B cell (primary cell): Measurements from ENCODE around the gene TIGD1. TPM values are rescaled to one million over a fixed set of nuclear protein-coding genes. Genes with fewer than 3 reads are reported as not detected.

Experiments used
- ATAC-seq: fragments of 200-7000 bp; cut with Tn5 transposase; one replicate; pipeline ENCODE4 v1.10.0; 2021; ENCODE audit warnings: low read depth, mild to moderate bottlenecking, moderate number of reproducible peaks, moderate library complexity
- CTCF ChIA-PET: fragments of 350-600 bp; sonication (Branson Sonifier 250); formaldehyde crosslinking; loops from one replicate; lab custom pipeline; 2021; ENCODE audit warnings: antibody characterized with exemption, inconsistent platforms; lab: Charles Lee
- POLR2A ChIA-PET: fragments of 350-600 bp; sonication (Branson Sonifier 250); formaldehyde crosslinking; loops from one replicate; lab custom pipeline; 2021; ENCODE audit warnings: antibody characterized with exemption; lab: Charles Lee
- DNase-seq: peaks from one replicate; pipeline ENCODE4 v3.0.0; 2013
- H2AFZ ChIP-seq: 2 replicates; pipeline ENCODE4 v1.6.1; 2012; ENCODE audit warnings: mild to moderate bottlenecking, low read depth, low read length; ENCODE audit not compliant: insufficient read depth, poor library complexity, severe bottlenecking
- H3K27ac ChIP-seq, 2 donors: 1 replicate in 1 of 2; 2 replicates in 1 of 2; pipeline ENCODE4 v1.5.1; 2012 to 2013; ENCODE audit warnings: low read length in 2 of 2, mild to moderate bottlenecking in 2 of 2, moderate library complexity in 1 of 2
- H3K27me3 ChIP-seq, 4 experiments: fragments of 200-600 bp in 1 of 4; sonication (generic) in 1 of 4; replicated peaks in 1 of 4; 1 replicate in 2 of 4; 2 replicates in 2 of 4; pipeline versions ENCODE4 v1.6.1 to v1.7.0; 2013 to 2016; ENCODE audit warnings: low read length in 3 of 4, mild to moderate bottlenecking in 2 of 4, mixed read lengths in 1 of 4, moderate library complexity in 1 of 4; ENCODE audit not compliant: insufficient read depth in 4 of 4, control insufficient read depth in 3 of 4; ENCODE audit errors: control extremely low read depth in 1 of 4
- H3K36me3 ChIP-seq, 2 experiments: replicated peaks in 1 of 2; 1 replicate in 1 of 2; 2 replicates in 1 of 2; pipeline versions ENCODE4 v1.6.1 to v1.7.1; 2013; ENCODE audit warnings: low read length in 1 of 2; ENCODE audit not compliant: insufficient read depth in 2 of 2, control insufficient read depth in 1 of 2; ENCODE audit errors: control extremely low read depth in 1 of 2, extremely low read depth in 1 of 2
- H3K4me1 ChIP-seq, 2 donors: fragments of 200-600 bp in 1 of 2; sonication (generic) in 1 of 2; 1 replicate in 1 of 2; 2 replicates in 1 of 2; pipeline versions ENCODE4 v1.5.1 to v1.6.1; 2013 to 2017; ENCODE audit warnings: low read length in 2 of 2; ENCODE audit not compliant: control insufficient read depth in 2 of 2, insufficient read depth in 2 of 2
- H3K4me2 ChIP-seq: replicated peaks from 2 replicates; pipeline ENCODE3; 2012; ENCODE audit warnings: mild to moderate bottlenecking, low read depth, low read length; ENCODE audit not compliant: poor library complexity, severe bottlenecking
- H3K4me3 ChIP-seq, 5 experiments: fragments of 200-600 bp in 1 of 5; sonication (generic) in 1 of 5; 1 replicate in 3 of 5; 2 replicates in 2 of 5; pipeline versions ENCODE4 v1.5.1 to v1.7.0; 2011 to 2016; ENCODE audit warnings: low read length in 4 of 5, mild to moderate bottlenecking in 4 of 5, low read depth in 2 of 5, control low read depth in 1 of 5, moderate library complexity in 1 of 5; ENCODE audit not compliant: insufficient read depth in 1 of 5; ENCODE audit errors: control extremely low read depth in 1 of 5, extremely low read depth in 1 of 5
- H3K79me2 ChIP-seq: fragments of 200-600 bp; sonication (generic); one replicate; pipeline ENCODE4 v1.6.0; 2016; ENCODE audit warnings: low read length; ENCODE audit not compliant: control insufficient read depth, insufficient read depth
- H3K9ac ChIP-seq: fragments of 200-600 bp; sonication (generic); 2 replicates; pipeline ENCODE4 v1.6.1; 2017; ENCODE audit warnings: mild to moderate bottlenecking, low read length, moderate library complexity
- H3K9me3 ChIP-seq, 3 donors: one replicate each; pipeline versions ENCODE4 v1.6.1 to v1.7.1; 2013; ENCODE audit warnings: low read length in 2 of 3; ENCODE audit not compliant: control insufficient read depth in 2 of 3, insufficient read depth in 1 of 3; ENCODE audit errors: control extremely low read depth in 1 of 3
- H4K20me1 ChIP-seq: 2 replicates; pipeline ENCODE4 v1.6.0; 2012; ENCODE audit warnings: mild to moderate bottlenecking, low read length; ENCODE audit not compliant: insufficient read depth, control insufficient read depth, poor library complexity, severe bottlenecking
- H3K27ac Mint-ChIP-seq: one replicate; pipeline ENCODE4 v1.8.0; 2021; ENCODE audit warnings: mixed read lengths
- H3K27me3 Mint-ChIP-seq: one replicate; pipeline ENCODE4 v1.8.0; 2021; ENCODE audit warnings: mixed read lengths
- H3K4me1 Mint-ChIP-seq: one replicate; pipeline ENCODE4 v1.8.0; 2021; ENCODE audit warnings: mixed read lengths
- H3K4me3 Mint-ChIP-seq: one replicate; pipeline ENCODE4 v1.8.0; 2021; ENCODE audit warnings: mixed read lengths
- H3K9me3 Mint-ChIP-seq: one replicate; pipeline ENCODE4 v1.8.0; 2022; ENCODE audit warnings: mixed read lengths; ENCODE audit not compliant: insufficient read depth
- CTCF ChIP-seq: fragments of 200-600 bp; IDR thresholded peaks from one replicate; pipeline ENCODE4 v1.8.0; 2022; ENCODE audit warnings: antibody characterized with exemption, mild to moderate bottlenecking
- EZH2 ChIP-seq: IDR thresholded peaks from 2 replicates; pipeline ENCODE4 v1.6.1; 2012; ENCODE audit warnings: borderline replicate concordance, low read depth, mild to moderate bottlenecking, moderate library complexity, low read length; ENCODE audit not compliant: insufficient read depth, poor library complexity, severe bottlenecking
- WGBS: methylation state at CpG from one replicate; pipeline ENCODE4 v1.1.5; 2013; ENCODE audit warnings: missing lambda C conversion rate; ENCODE audit not compliant: insufficient coverage; 5-methylcytosine and 5-hydroxymethylcytosine counted together
- intact Hi-C: fragments of 100-400 bp; cut with micrococcal nuclease; formaldehyde crosslinking; loops from one replicate; pipeline ENCODE4 v1.10.0; 2022
- polyA plus RNA-seq: library from polyadenylated mRNA; depleted of rRNA; stranded (reverse); fragments of >200 nt; gene quantifications from 2 replicates; pipeline ENCODE4 v1.2.3, GENCODE V29; 2012
- total RNA-seq, 2 donors: library from RNA; stranded (reverse); fragments of 120-200 nt in 1 of 2; gene quantifications; 1 replicate in 1 of 2; 2 replicates in 1 of 2; pipeline versions ENCODE4 v1.2.3 to v1.2.4, GENCODE V29; 2013 to 2022

Gene TIGD1
- total and polyA plus RNA-seq, 2 donors (not counting 1 experiment from before 2014, with no cell fraction given), result 7.6 to 13.6 TPM

- Histone ChIP-seq H3K9ac (no peak overlapping the region), H3K36me3 (peaks cover 14 to 83% of the 10 kb centered on the region in 2 experiments), H3K79me2 (no peaks in the 10 kb centered on the region), H3K4me2 (no peak overlapping the region), H3K27ac (no peak overlapping the region), H3K4me3 (no peak overlapping the region), H3K4me1 (no peaks in the 10 kb centered on the region), H3K27me3 (no peaks in the 10 kb centered on the region), H4K20me1 (no peaks in the 10 kb centered on the region), H2AFZ (no peak overlapping the region), H3K9me3 (no peaks in the 10 kb centered on the region)
- H3K9me3 Mint-ChIP-seq, result no peaks in the 10 kb centered on the region
- no peak overlapping the region for H3K27ac Mint-ChIP-seq
- DNase-seq (no peak), ATAC-seq (no peak)
- H3K4me3 Mint-ChIP-seq, result no peak overlapping the region
- TF ChIP-seq CTCF (no peak), EZH2 (no peak)
- H3K27me3 Mint-ChIP-seq, result no peaks in the 10 kb centered on the region
- ChIA-PET CTCF (no interaction called here), POLR2A (no interaction called here)
- intact Hi-C loops, result no loop called here
- 100% methylated on average over 8 of the region's 9 CpGs for WGBS
- H3K4me1 Mint-ChIP-seq, result no peaks in the 10 kb centered on the region
These were observed 19.2 kb upstream of the TIGD1 start for GRCh38 chr2:232569541-232569940.

GRCh38 chr2:232568161-232568560 lies 17.8 kb upstream of the TIGD1 start:
- 69% methylated on average over 3 of the region's 5 CpGs for WGBS
- Mint-ChIP-seq H3K4me1 (peaks cover 3% of the 10 kb centered on the region), H3K4me3 (no peak overlapping the region), H3K27me3 (no peaks in the 10 kb centered on the region), H3K9me3 (no peaks in the 10 kb centered on the region), H3K27ac (no peak overlapping the region)
- Histone ChIP-seq H3K9me3 (no peaks in the 10 kb centered on the region), H3K4me3 (no peak overlapping the region), H3K4me2 (no peak overlapping the region), H2AFZ (no peak overlapping the region), H3K27ac (no peak overlapping the region), H3K9ac (no peak overlapping the region), H3K79me2 (no peaks in the 10 kb centered on the region), H3K27me3 (no peaks in the 10 kb centered on the region), H4K20me1 (no peaks in the 10 kb centered on the region), H3K36me3 (peaks cover 21 to 80% of the 10 kb centered on the region in 2 experiments), H3K4me1 (peaks cover 0 to 3% of the 10 kb centered on the region in 2 donors)
- ATAC-seq (no peak), DNase-seq (no peak)
- TF ChIP-seq EZH2, result no peak
- no peak for TF ChIP-seq CTCF
- intact Hi-C loops, result no loop called here
- ChIA-PET CTCF (no interaction called here), POLR2A (no interaction called here)
